DMS53 (cell line): ENCODE data around the gene SRPRB.
A peak's percentile ranks its signal among the peaks of the same experiment; 100 is the strongest.

Experiments used
- DNase-seq: peaks from one replicate; lab custom pipeline; 2025; lab: John Stamatoyannopoulos, UW

Gene SRPRB

GRCh38 chr3:133825969-133826727 lies 20.5 kb downstream of the SRPRB start:
- DNase-seq: no peak

DNA sequence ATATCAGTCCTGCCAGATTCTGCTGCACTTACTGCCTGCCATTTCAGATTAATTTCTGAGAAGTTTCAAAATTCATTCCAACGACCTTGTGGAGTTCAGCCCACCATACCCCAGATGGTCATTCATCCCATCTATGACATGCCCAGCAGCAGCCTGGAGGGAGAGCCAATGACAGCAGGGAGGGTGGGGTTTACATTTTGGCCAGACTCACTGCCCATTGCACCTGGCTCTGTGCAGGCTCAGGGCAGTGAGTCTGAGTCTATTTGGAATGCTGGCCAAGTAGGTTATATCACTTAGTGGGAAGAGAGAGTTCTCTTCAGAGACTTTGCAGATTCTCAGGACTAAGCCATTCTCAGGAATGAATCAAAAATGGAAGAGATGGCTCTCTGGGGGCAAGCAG lies 21.5 kb downstream of the SRPRB start:
- DNase-seq: no peak

DNA sequence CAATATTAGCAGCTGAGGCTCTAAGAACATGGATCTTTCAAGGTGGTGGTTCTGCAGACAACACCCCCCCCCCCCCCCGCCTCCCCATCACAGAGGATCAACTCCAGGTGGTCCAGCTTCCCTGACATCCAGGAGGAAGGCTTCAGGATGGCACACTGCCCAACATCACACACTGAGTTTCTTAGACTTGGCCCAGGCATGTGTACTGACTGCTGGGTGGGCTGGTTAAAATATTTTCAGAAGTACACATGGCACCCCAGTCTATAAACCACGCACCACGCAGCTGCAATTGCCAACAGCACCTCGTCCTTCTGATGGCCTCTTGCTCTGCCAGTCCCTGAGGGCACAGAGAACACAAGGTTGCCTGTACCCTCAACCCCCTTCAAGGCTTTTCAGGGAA lies 22.1 kb downstream of the SRPRB start:
- no peak for DNase-seq

- DNase-seq: peak; percentile 7
Observed at GRCh38 chr3:133828576-133829309, 23.1 kb downstream of the SRPRB start.

- DNase-seq: no peak
Observed at GRCh38 chr3:133829310-133829707, 23.7 kb downstream of the SRPRB start.

- DNase-seq: no peak
Observed at GRCh38 chr3:133830071-133830470, 24.5 kb downstream of the SRPRB start.

GRCh38 chr3:133831966-133832801 lies 26.6 kb downstream of the SRPRB start:
- DNase-seq: no peak

- no peak for DNase-seq
Observed at GRCh38 chr3:133832802-133833144, 27.2 kb downstream of the SRPRB start.

DNA sequence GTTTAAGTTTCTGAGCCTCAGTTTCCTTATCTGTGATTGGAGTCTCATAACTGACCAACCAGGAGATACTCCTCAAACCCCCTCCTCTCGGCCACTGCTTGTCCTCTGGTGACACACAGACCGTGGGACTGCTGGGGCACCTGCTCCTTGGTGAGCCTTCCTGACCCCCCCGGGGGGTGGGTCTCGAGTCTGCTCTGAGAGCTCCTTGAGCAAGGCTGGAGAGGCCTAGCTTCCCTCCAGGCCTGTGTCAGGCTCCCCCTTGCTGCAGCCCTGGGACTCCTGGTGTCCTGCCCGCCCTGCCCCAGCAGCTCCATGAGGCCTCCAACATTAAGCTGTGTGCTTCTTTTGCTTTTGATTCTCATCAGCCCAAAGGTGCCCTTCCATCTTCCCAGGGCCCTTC lies 27.7 kb downstream of the SRPRB start:
- DNase-seq: no peak

GRCh38 chr3:133833880-133834620 lies 28.4 kb downstream of the SRPRB start:
- no peak for DNase-seq

DNA sequence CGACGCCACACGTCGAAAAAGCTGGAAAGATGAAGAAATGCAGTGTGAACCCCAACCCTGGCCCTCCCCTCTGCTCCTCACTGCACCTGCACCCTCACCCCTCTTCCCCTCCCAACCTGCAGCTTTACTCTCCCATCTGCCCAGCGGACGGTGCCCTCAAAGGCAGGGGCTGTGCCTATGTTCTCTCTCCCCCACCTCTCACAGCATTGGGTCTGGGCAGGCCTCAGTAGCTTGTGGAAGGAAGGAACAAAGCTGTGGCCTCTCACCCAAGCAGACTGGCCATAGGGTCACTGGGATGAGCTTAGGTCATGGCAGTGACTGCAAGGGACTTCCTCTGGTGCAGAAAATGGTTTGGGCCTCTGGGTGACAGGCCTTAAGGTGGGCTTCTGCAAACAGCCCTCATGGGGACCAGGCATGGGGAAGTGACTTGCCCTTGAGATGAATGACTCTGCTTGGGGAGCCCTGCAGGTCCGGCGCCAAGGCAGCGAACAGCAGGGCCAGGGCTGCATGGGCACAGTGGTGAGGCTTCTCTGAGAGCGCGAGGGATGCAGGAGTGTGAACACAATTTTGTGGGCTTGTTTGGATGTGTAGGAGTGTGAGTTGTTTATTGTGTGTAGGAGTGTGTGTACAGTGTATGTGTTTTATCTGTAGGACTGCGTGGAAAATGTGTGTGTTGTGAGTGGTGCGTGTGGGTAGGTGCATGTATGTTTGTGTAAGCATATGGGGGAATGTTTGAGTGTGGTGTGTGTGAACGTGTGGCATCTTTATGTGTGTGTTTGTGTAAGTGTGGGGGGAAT lies 29.2 kb downstream of the SRPRB start:
- DNase-seq: no peak

- no peak for DNase-seq
Observed at GRCh38 chr3:133835418-133835743, 29.8 kb downstream of the SRPRB start.

DNA sequence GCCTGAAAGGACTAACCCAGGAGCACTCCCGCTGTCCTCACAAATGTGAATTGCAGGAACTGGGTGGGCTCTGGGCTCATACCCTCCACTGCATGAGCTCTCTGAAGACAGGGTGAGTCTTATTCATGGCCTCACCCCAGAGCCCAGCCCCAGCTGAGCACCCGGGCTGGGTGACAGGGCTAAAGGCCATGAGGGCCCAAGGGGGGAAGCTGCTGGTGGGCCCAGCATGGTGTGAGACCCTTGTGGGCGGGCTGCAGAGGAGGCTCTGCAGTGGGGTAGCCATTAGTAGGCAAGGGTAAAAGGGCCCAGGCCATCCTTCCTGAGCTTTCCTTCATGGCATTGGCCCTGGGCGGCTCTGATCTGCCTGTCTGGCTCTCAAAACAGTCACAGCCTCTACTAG lies 30.3 kb downstream of the SRPRB start:
- no peak for DNase-seq

DNA sequence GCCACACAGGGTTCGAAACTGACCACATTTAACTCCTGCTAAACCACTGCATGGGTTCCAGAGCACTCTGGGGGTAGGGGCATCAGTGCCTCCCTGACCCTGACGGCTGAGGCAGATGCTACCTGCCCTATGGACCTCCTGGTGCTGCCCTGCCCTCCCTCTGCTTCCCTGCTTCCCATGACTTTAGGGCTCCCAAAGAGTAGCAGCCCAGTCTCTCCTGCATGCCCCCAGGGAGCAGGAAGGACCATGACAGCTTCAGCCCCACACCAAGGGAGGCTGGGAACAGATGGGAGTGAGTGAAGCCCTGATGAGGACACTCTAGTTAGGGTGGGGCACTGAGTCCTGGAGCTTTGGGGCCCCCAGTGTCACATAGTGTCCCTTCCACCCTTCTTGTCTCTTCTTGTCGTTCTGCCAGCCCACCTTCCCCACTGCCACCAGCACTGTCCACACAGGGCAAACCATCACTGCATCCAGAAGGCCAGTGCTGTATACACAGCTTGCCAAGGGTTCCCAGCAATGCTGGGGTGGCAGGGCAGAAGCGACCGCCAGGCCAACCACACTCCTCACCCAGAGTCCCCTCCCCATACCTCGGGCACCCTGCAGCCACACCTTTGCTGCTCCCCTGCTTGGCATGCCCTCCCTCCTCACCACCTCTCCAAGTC lies 31.0 kb downstream of the SRPRB start:
- DNase-seq: no peak

GRCh38 chr3:133837487-133838295 lies 32.1 kb downstream of the SRPRB start:
- DNase-seq: no peak

GRCh38 chr3:133838296-133838789 lies 32.7 kb downstream of the SRPRB start:
- no peak for DNase-seq

- no peak for DNase-seq
Observed at GRCh38 chr3:133838916-133839800, 33.5 kb downstream of the SRPRB start.

DNA sequence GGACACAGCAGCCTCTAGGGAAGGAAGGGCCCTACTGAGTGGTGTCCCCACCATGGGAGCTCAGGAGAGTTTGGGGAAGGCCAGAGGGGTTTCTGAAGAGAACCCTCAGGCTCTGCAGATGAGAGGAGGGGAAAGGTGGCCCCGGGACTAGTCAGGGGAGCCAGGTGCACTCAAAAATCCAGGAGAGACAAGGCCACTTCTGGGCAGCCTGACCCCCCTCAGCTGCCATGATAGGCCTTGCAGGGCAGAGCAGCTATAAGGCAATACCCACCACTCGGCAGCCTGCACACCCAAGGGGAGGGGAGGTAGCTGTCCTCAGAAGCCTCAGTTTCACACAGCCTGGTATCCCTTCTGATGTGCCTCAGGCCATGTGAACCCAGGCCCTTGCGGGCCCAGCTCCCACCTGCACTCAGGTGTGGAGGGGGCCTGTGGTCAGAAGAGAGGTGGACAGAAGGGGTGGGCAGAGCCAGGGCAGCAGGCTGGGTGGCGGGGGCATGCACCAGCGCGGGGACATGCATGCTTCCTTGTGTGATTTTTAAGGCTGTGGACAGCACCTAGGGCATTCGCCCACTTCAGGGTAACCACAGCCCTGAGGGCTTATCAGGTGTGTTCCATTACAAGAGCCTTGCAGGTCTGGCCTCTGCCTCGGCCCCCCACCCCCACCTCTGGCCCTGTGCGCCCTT lies 34.6 kb downstream of the SRPRB start:
- DNase-seq: no peak
